Measurements from ENCODE around the gene BICD1. TPM values are rescaled to one million over a fixed set of nuclear protein-coding genes. Genes with fewer than 3 reads are reported as not detected.

Gene BICD1
- total and polyA plus RNA-seq, 2 of the 13 experiments (the other 11 are each of a cell fraction or from before 2014, with no cell fraction given): 4.5 to 5.2 TPM

- TF ChIP-seq BCLAF1 (IDR thresholded peaks at IDR 0.05): no peak
- TF ChIP-seq PATZ1 (CRISPR knock-in tag; IDR thresholded peaks at IDR 0.05): no peak
- no peak for TF ChIP-seq ZNF260 (CRISPR knock-in tag; IDR thresholded peaks at IDR 0.05; ENCODE audit: borderline replicate concordance, low read depth)
Measured at GRCh38 chr12:32196250-32197198, 89.9 kb downstream of the BICD1 start (continued).

- no peak for DNase-seq (ENCODE audit: low spot score)
- no peak for ATAC-seq
- WGBS (ENCODE audit: low lambda C conversion rate): 51% methylated on average over 2 of the region's 2 CpGs
- H3K79me2 ChIP-seq (ENCODE audit: insufficient read depth, low read length): no peaks in the 10 kb centered on the region
- intact Hi-C loops (cut with micrococcal nuclease; ENCODE audit: unreplicated experiment): no loop called here
- no peak overlapping the region for H3K9ac ChIP-seq (ENCODE audit: insufficient read depth, low read depth, low read length)
- BruUV-seq (replicated peaks): no TSS peak
- ChIA-PET CTCF (ENCODE audit: low intra/inter-chr PET ratio, low total read pairs) (no interaction called here), POLR2A (no interaction called here)
- H4K20me1 ChIP-seq (ENCODE audit: insufficient read depth, low read length): no peaks in the 10 kb centered on the region; the same call in 1 of the 2 replicates
- H2AFZ ChIP-seq (ENCODE audit: low read length): no peak overlapping the region
- FAIRE-seq: no peak
- H3K4me2 ChIP-seq (ENCODE audit: low read depth, low read length): no peak overlapping the region
- H3K9me3 ChIP-seq (ENCODE audit: low read length): peaks cover 14% of the 10 kb centered on the region
- no peaks in the 10 kb centered on the region for H3K36me3 ChIP-seq (replicated peaks in 1 of 2; ENCODE audit: control insufficient read depth in 1 of 2, insufficient read depth in 2 of 2, low read length in 2 of 2)
- H3K27ac ChIP-seq (ENCODE audit: extremely low read length, insufficient read depth, low read length): no peak overlapping the region
- no peaks in the 10 kb centered on the region; a peak in 1 of 5 replicates for H3K27me3 ChIP-seq (ENCODE audit: control insufficient read depth in 1 of 2, insufficient read depth in 2 of 2, low read length in 2 of 2)
- in situ Hi-C loops (cut with HindIII; ENCODE audit: extremely low pct_ligation_motif_present, low pct_unique_long_range_greater_than_20kb): no loop called here
- TF ChIP-seq ZNF75D (CRISPR knock-in tag; IDR thresholded peaks at IDR 0.05; ENCODE audit: borderline replicate concordance): no peak
- TF ChIP-seq ERF (CRISPR knock-in tag; IDR thresholded peaks at IDR 0.05): no peak
- TF ChIP-seq ZNF557 (CRISPR knock-in tag; IDR thresholded peaks at IDR 0.05): no peak
- TF ChIP-seq ZSCAN29 (CRISPR knock-in tag; conservative IDR thresholded peaks at IDR 0.05): no peak
- no peak for TF ChIP-seq ZSCAN21 (CRISPR knock-in tag; IDR thresholded peaks at IDR 0.05; ENCODE audit: borderline replicate concordance)
- no peak for TF ChIP-seq GATAD2A (CRISPR knock-in tag; IDR thresholded peaks at IDR 0.05)
- H3K4me1 ChIP-seq (ENCODE audit: insufficient read depth, low read length): no peaks in the 10 kb centered on the region
- no peak overlapping the region for H3K4me3 ChIP-seq (replicated peaks in 1 of 3; ENCODE audit: insufficient read depth in 1 of 3, low read depth in 2 of 3, low read length in 3 of 3)
Measured at GRCh38 chr12:32197421-32197820, 90.8 kb downstream of the BICD1 start.

Data from HepG2 (cell line).